ENCODE data around the gene ZNF580.

ZNF580 gene

GRCh38 chr19:55619286-55619685 lies 21.5 kb upstream of the ZNF580 start:
- H3K4me1 ChIP-seq (ENCODE audit: insufficient read depth, low read length), result peaks cover 7% of the 10 kb centered on the region
- no peaks in the 10 kb centered on the region for H3K9me3 ChIP-seq (ENCODE audit: low read length)
- H3K9ac ChIP-seq (ENCODE audit: low read length), result no peak overlapping the region
- H3K36me3 ChIP-seq (ENCODE audit: insufficient read depth, low read length), result peaks cover 9% of the 10 kb centered on the region
- no peaks in the 10 kb centered on the region for H3K27me3 ChIP-seq (ENCODE audit: control insufficient read depth in 1 of 2, insufficient read depth in 2 of 2, low read length in 2 of 2)
- H3K4me3 ChIP-seq (ENCODE audit: low read depth in 1 of 2, low read length in 2 of 2), result no peak overlapping the region
- no peak overlapping the region for H3K27ac ChIP-seq (ENCODE audit: low read depth, low read length)

- Histone ChIP-seq H3K36me3 (ENCODE audit: insufficient read depth, low read length) (peaks cover 9% of the 10 kb centered on the region), H3K9ac (ENCODE audit: low read length) (no peak overlapping the region), H3K4me1 (ENCODE audit: insufficient read depth, low read length) (peaks cover 7% of the 10 kb centered on the region), H3K27ac (ENCODE audit: low read depth, low read length) (no peak overlapping the region), H3K27me3 (ENCODE audit: control insufficient read depth in 1 of 2, insufficient read depth in 2 of 2, low read length in 2 of 2) (no peaks in the 10 kb centered on the region), H3K4me3 (ENCODE audit: low read depth in 1 of 2, low read length in 2 of 2) (no peak overlapping the region), H3K9me3 (ENCODE audit: low read length) (no peaks in the 10 kb centered on the region)
These were observed 20.2 kb upstream of the ZNF580 start for GRCh38 chr19:55620410-55621204.

GRCh38 chr19:55621205-55621672 lies 19.6 kb upstream of the ZNF580 start:
- H3K9me3 ChIP-seq (ENCODE audit: low read length), result no peaks in the 10 kb centered on the region
- peaks cover 7% of the 10 kb centered on the region for H3K36me3 ChIP-seq (ENCODE audit: insufficient read depth, low read length)
- no peaks in the 10 kb centered on the region for H3K27me3 ChIP-seq (ENCODE audit: control insufficient read depth in 1 of 2, insufficient read depth in 2 of 2, low read length in 2 of 2)
- no peak overlapping the region for H3K4me3 ChIP-seq (ENCODE audit: low read depth in 1 of 2, low read length in 2 of 2)
- no peak overlapping the region for H3K9ac ChIP-seq (ENCODE audit: low read length)
- peaks cover 7% of the 10 kb centered on the region for H3K4me1 ChIP-seq (ENCODE audit: insufficient read depth, low read length)
- H3K27ac ChIP-seq (ENCODE audit: low read depth, low read length), result no peak overlapping the region

- Histone ChIP-seq H3K27ac (ENCODE audit: low read depth, low read length) (no peak overlapping the region), H3K9me3 (ENCODE audit: low read length) (no peaks in the 10 kb centered on the region), H3K36me3 (ENCODE audit: insufficient read depth, low read length) (peaks cover 2% of the 10 kb centered on the region), H3K9ac (ENCODE audit: low read length) (no peak overlapping the region), H3K4me1 (ENCODE audit: insufficient read depth, low read length) (peaks cover 7% of the 10 kb centered on the region), H3K4me3 (ENCODE audit: low read depth in 1 of 2, low read length in 2 of 2) (no peak overlapping the region), H3K27me3 (ENCODE audit: control insufficient read depth in 1 of 2, insufficient read depth in 2 of 2, low read length in 2 of 2) (no peaks in the 10 kb centered on the region)
These were observed 19.1 kb upstream of the ZNF580 start for GRCh38 chr19:55621673-55622231.

- no peak overlapping the region for H3K27ac ChIP-seq (ENCODE audit: low read depth, low read length)
- no peaks in the 10 kb centered on the region for H3K27me3 ChIP-seq (ENCODE audit: control insufficient read depth in 1 of 2, insufficient read depth in 2 of 2, low read length in 2 of 2)
- H3K4me3 ChIP-seq (ENCODE audit: low read depth in 1 of 2, low read length in 2 of 2), result no peak overlapping the region
- H3K4me1 ChIP-seq (ENCODE audit: insufficient read depth, low read length), result peaks cover 7% of the 10 kb centered on the region
- H3K36me3 ChIP-seq (ENCODE audit: insufficient read depth, low read length), result no peaks in the 10 kb centered on the region
- H3K9ac ChIP-seq (ENCODE audit: low read length), result no peak overlapping the region
- H3K9me3 ChIP-seq (ENCODE audit: low read length), result no peaks in the 10 kb centered on the region
These were observed 18.4 kb upstream of the ZNF580 start for GRCh38 chr19:55622242-55622969.

GRCh38 chr19:55623130-55623529 lies 17.7 kb upstream of the ZNF580 start:
- H3K36me3 ChIP-seq (ENCODE audit: insufficient read depth, low read length), result no peaks in the 10 kb centered on the region
- H3K27me3 ChIP-seq (ENCODE audit: control insufficient read depth in 1 of 2, insufficient read depth in 2 of 2, low read length in 2 of 2), result no peaks in the 10 kb centered on the region
- H3K4me3 ChIP-seq (ENCODE audit: low read depth in 1 of 2, low read length in 2 of 2), result no peak overlapping the region
- peaks cover 7% of the 10 kb centered on the region for H3K4me1 ChIP-seq (ENCODE audit: insufficient read depth, low read length)
- no peak overlapping the region for H3K27ac ChIP-seq (ENCODE audit: low read depth, low read length)
- no peak overlapping the region for H3K9ac ChIP-seq (ENCODE audit: low read length)
- H3K9me3 ChIP-seq (ENCODE audit: low read length), result no peaks in the 10 kb centered on the region

- no peak overlapping the region for H3K9ac ChIP-seq (ENCODE audit: low read length)
- no peaks in the 10 kb centered on the region for H3K9me3 ChIP-seq (ENCODE audit: low read length)
- H3K36me3 ChIP-seq (ENCODE audit: insufficient read depth, low read length), result no peaks in the 10 kb centered on the region
- peak overlapping the region in 1 of 2 donors; percentile 45 for H3K4me3 ChIP-seq (ENCODE audit: low read depth in 1 of 2, low read length in 2 of 2)
- peaks cover 7% of the 10 kb centered on the region for H3K4me1 ChIP-seq (ENCODE audit: insufficient read depth, low read length)
- H3K27me3 ChIP-seq (ENCODE audit: control insufficient read depth in 1 of 2, insufficient read depth in 2 of 2, low read length in 2 of 2), result no peaks in the 10 kb centered on the region
- H3K27ac ChIP-seq (ENCODE audit: low read depth, low read length), result no peak overlapping the region
These were observed 17.2 kb upstream of the ZNF580 start for GRCh38 chr19:55623561-55623960.

- Histone ChIP-seq H3K4me3 (ENCODE audit: low read depth in 1 of 2, low read length in 2 of 2) (peak within 1 kb of the TSS; percentile 62 to 77), H3K27me3 (ENCODE audit: control insufficient read depth in 1 of 2, insufficient read depth in 2 of 2, low read length in 2 of 2) (no peaks in the 10 kb centered on the region), H3K36me3 (ENCODE audit: insufficient read depth, low read length) (no peaks in the 10 kb centered on the region), H3K27ac (ENCODE audit: low read depth, low read length) (peak within 1 kb of the TSS; percentile 55), H3K9ac (ENCODE audit: low read length) (no peak within 1 kb of the TSS), H3K9me3 (ENCODE audit: low read length) (no peaks in the 10 kb centered on the region), H3K4me1 (ENCODE audit: insufficient read depth, low read length) (peaks cover 7% of the 10 kb centered on the region)
These were observed 16.4 kb upstream of the ZNF580 start, which contains the start of gene ZNF784 for GRCh38 chr19:55624109-55625003. Gene ZNF784 (minus strand): TSS chr19:55624566. CDS start chr19:55624561, 5 bp downstream.

- Histone ChIP-seq H3K4me1 (ENCODE audit: insufficient read depth, low read length) (peaks cover 7% of the 10 kb centered on the region), H3K27me3 (ENCODE audit: control insufficient read depth in 1 of 2, insufficient read depth in 2 of 2, low read length in 2 of 2) (no peaks in the 10 kb centered on the region), H3K27ac (ENCODE audit: low read depth, low read length) (no peak overlapping the region), H3K36me3 (ENCODE audit: insufficient read depth, low read length) (no peaks in the 10 kb centered on the region), H3K9me3 (ENCODE audit: low read length) (no peaks in the 10 kb centered on the region), H3K4me3 (ENCODE audit: low read depth in 1 of 2, low read length in 2 of 2) (peak overlapping the region; percentile 24 to 77), H3K9ac (ENCODE audit: low read length) (no peak overlapping the region)
These were observed 15.8 kb upstream of the ZNF580 start for GRCh38 chr19:55625004-55625326.

- H3K4me3 ChIP-seq (ENCODE audit: low read depth in 1 of 2, low read length in 2 of 2), result no peak overlapping the region
- H3K9me3 ChIP-seq (ENCODE audit: low read length), result no peaks in the 10 kb centered on the region
- H3K27me3 ChIP-seq (ENCODE audit: control insufficient read depth in 1 of 2, insufficient read depth in 2 of 2, low read length in 2 of 2), result no peaks in the 10 kb centered on the region
- no peaks in the 10 kb centered on the region for H3K36me3 ChIP-seq (ENCODE audit: insufficient read depth, low read length)
- H3K27ac ChIP-seq (ENCODE audit: low read depth, low read length), result no peak overlapping the region
- H3K4me1 ChIP-seq (ENCODE audit: insufficient read depth, low read length), result peaks cover 7% of the 10 kb centered on the region
- no peak overlapping the region for H3K9ac ChIP-seq (ENCODE audit: low read length)
These were observed 14.5 kb upstream of the ZNF580 start for GRCh38 chr19:55626350-55626749.

- no peaks in the 10 kb centered on the region for H3K36me3 ChIP-seq (ENCODE audit: insufficient read depth, low read length)
- peaks cover 19% of the 10 kb centered on the region for H3K4me1 ChIP-seq (ENCODE audit: insufficient read depth, low read length)
- H3K9ac ChIP-seq (ENCODE audit: low read length), result no peak overlapping the region
- no peak overlapping the region for H3K4me3 ChIP-seq (ENCODE audit: low read depth in 1 of 2, low read length in 2 of 2)
- H3K27ac ChIP-seq (ENCODE audit: low read depth, low read length), result peak overlapping the region; percentile 19
- H3K9me3 ChIP-seq (ENCODE audit: low read length), result no peaks in the 10 kb centered on the region
- no peaks in the 10 kb centered on the region for H3K27me3 ChIP-seq (ENCODE audit: control insufficient read depth in 1 of 2, insufficient read depth in 2 of 2, low read length in 2 of 2)
These were observed 8.4 kb upstream of the ZNF580 start for GRCh38 chr19:55632463-55632834.

Data from muscle layer of colon (tissue), 2 donors.